ENCODE data around the gene BTBD2. TPM values are rescaled to one million over a fixed set of nuclear protein-coding genes. Genes with fewer than 3 reads are reported as not detected.

BTBD2 gene
- total and polyA plus RNA-seq, 2 experiments from 2014 or later: 23.8 to 130 TPM

DNA sequence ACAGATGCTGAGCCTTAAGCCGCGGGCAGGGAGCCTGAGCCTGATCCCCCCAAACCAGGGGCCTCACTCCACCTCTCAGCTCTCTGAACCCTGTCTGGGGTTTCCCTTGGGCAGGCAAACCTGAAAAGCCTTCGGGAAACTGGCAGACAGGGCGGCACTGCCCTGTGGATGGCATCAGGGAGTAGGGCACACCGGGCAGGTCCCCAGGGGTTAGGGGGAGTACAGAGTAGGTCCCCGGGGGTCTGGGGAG is 25.8 kb upstream of the BTBD2 start:
- Mint-ChIP-seq H3K4me1 (peaks cover 9% of the 10 kb centered on the region; the same call in 2 of the 3 replicates), H3K27me3 (ENCODE audit: insufficient read depth, low read depth, poor library complexity) (peaks cover 13% of the 10 kb centered on the region), H3K4me3 (peak overlapping the region; percentile 38; the same call in 1 of the 3 replicates), H3K9me3 (peaks cover 2% of the 10 kb centered on the region; the same call in 1 of the 3 replicates), H3K36me3 (ENCODE audit: low read depth) (peaks cover 20% of the 10 kb centered on the region; the same call in 2 of the 3 replicates), H3K27ac (peak overlapping the region; percentile 86)
- H4K20me1 ChIP-seq (replicated peaks; ENCODE audit: insufficient read depth): peaks cover 6% of the 10 kb centered on the region
- peak overlapping the region; percentile 80; the same call in 1 of the 2 replicates for H3K4me2 ChIP-seq
- H3K27me3 ChIP-seq (ENCODE audit: insufficient read depth): no peaks in the 10 kb centered on the region
- H3K36me3 ChIP-seq (ENCODE audit: insufficient read depth): peaks cover 8% of the 10 kb centered on the region; the same call in 1 of the 2 replicates
- H2AFZ ChIP-seq: no peak overlapping the region
- peak overlapping the region; percentile 90 for H3K27ac ChIP-seq (ENCODE audit: low read depth)
- H3K4me3 ChIP-seq: peak overlapping the region; percentile 49; the same call in 1 of the 2 replicates
- peaks cover 15% of the 10 kb centered on the region for H3K4me1 ChIP-seq (ENCODE audit: insufficient read depth)
- ATAC-seq (no peak), DNase-seq (ENCODE audit: low spot score) (no peak)
- TF ChIP-seq EZH2 (IDR thresholded peaks at IDR 0.05; ENCODE audit: low read depth, unreplicated experiment): no peak
- no peak for TF ChIP-seq ZNF331 (CRISPR knock-in tag; IDR thresholded peaks at IDR 0.05; ENCODE audit: low read depth)
- TF ChIP-seq, protein P1, sequence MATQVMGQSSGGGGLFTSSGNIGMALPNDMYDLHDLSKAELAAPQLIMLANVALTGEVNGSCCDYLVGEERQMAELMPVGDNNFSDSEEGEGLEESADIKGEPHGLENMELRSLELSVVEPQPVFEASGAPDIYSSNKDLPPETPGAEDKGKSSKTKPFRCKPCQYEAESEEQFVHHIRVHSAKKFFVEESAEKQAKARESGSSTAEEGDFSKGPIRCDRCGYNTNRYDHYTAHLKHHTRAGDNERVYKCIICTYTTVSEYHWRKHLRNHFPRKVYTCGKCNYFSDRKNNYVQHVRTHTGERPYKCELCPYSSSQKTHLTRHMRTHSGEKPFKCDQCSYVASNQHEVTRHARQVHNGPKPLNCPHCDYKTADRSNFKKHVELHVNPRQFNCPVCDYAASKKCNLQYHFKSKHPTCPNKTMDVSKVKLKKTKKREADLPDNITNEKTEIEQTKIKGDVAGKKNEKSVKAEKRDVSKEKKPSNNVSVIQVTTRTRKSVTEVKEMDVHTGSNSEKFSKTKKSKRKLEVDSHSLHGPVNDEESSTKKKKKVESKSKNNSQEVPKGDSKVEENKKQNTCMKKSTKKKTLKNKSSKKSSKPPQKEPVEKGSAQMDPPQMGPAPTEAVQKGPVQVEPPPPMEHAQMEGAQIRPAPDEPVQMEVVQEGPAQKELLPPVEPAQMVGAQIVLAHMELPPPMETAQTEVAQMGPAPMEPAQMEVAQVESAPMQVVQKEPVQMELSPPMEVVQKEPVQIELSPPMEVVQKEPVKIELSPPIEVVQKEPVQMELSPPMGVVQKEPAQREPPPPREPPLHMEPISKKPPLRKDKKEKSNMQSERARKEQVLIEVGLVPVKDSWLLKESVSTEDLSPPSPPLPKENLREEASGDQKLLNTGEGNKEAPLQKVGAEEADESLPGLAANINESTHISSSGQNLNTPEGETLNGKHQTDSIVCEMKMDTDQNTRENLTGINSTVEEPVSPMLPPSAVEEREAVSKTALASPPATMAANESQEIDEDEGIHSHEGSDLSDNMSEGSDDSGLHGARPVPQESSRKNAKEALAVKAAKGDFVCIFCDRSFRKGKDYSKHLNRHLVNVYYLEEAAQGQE (IDR thresholded peaks at IDR 0.05; ENCODE audit: unreplicated experiment): no peak
- no peak for TF ChIP-seq ZNF114 (CRISPR knock-in tag; IDR thresholded peaks at IDR 0.05)
- no peak for TF ChIP-seq EZH2phosphoT487 (IDR thresholded peaks at IDR 0.05; ENCODE audit: unreplicated experiment)
- TF ChIP-seq, protein P2, sequence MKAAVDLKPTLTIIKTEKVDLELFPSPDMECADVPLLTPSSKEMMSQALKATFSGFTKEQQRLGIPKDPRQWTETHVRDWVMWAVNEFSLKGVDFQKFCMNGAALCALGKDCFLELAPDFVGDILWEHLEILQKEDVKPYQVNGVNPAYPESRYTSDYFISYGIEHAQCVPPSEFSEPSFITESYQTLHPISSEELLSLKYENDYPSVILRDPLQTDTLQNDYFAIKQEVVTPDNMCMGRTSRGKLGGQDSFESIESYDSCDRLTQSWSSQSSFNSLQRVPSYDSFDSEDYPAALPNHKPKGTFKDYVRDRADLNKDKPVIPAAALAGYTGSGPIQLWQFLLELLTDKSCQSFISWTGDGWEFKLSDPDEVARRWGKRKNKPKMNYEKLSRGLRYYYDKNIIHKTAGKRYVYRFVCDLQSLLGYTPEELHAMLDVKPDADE (IDR thresholded peaks at IDR 0.05): no peak
- TF ChIP-seq POLR2AphosphoS5 (IDR thresholded peaks at IDR 0.05; ENCODE audit: low read depth): no peak
- TF ChIP-seq, protein P3, sequence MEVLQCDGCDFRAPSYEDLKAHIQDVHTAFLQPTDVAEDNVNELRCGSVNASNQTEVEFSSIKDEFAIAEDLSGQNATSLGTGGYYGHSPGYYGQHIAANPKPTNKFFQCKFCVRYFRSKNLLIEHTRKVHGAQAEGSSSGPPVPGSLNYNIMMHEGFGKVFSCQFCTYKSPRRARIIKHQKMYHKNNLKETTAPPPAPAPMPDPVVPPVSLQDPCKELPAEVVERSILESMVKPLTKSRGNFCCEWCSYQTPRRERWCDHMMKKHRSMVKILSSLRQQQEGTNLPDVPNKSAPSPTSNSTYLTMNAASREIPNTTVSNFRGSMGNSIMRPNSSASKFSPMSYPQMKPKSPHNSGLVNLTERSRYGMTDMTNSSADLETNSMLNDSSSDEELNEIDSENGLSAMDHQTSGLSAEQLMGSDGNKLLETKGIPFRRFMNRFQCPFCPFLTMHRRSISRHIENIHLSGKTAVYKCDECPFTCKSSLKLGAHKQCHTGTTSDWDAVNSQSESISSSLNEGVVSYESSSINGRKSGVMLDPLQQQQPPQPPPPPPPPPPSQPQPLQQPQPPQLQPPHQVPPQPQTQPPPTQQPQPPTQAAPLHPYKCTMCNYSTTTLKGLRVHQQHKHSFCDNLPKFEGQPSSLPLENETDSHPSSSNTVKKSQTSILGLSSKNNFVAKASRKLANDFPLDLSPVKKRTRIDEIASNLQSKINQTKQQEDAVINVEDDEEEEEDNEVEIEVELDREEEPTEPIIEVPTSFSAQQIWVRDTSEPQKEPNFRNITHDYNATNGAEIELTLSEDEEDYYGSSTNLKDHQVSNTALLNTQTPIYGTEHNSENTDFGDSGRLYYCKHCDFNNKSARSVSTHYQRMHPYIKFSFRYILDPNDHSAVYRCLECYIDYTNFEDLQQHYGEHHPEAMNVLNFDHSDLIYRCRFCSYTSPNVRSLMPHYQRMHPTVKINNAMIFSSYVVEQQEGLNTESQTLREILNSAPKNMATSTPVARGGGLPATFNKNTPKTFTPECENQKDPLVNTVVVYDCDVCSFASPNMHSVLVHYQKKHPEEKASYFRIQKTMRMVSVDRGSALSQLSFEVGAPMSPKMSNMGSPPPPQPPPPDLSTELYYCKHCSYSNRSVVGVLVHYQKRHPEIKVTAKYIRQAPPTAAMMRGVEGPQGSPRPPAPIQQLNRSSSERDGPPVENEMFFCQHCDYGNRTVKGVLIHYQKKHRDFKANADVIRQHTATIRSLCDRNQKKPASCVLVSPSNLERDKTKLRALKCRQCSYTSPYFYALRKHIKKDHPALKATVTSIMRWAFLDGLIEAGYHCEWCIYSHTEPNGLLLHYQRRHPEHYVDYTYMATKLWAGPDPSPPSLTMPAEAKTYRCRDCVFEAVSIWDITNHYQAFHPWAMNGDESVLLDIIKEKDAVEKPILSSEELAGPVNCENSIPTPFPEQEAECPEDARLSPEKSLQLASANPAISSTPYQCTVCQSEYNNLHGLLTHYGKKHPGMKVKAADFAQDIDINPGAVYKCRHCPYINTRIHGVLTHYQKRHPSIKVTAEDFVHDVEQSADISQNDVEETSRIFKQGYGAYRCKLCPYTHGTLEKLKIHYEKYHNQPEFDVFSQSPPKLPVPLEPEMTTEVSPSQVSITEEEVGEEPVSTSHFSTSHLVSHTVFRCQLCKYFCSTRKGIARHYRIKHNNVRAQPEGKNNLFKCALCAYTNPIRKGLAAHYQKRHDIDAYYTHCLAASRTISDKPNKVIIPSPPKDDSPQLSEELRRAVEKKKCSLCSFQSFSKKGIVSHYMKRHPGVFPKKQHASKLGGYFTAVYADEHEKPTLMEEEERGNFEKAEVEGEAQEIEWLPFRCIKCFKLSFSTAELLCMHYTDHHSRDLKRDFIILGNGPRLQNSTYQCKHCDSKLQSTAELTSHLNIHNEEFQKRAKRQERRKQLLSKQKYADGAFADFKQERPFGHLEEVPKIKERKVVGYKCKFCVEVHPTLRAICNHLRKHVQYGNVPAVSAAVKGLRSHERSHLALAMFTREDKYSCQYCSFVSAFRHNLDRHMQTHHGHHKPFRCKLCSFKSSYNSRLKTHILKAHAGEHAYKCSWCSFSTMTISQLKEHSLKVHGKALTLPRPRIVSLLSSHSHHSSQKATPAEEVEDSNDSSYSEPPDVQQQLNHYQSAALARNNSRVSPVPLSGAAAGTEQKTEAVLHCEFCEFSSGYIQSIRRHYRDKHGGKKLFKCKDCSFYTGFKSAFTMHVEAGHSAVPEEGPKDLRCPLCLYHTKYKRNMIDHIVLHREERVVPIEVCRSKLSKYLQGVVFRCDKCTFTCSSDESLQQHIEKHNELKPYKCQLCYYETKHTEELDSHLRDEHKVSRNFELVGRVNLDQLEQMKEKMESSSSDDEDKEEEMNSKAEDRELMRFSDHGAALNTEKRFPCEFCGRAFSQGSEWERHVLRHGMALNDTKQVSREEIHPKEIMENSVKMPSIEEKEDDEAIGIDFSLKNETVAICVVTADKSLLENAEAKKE (CRISPR knock-in tag; IDR thresholded peaks at IDR 0.05): no peak
- TF ChIP-seq, protein P4, sequence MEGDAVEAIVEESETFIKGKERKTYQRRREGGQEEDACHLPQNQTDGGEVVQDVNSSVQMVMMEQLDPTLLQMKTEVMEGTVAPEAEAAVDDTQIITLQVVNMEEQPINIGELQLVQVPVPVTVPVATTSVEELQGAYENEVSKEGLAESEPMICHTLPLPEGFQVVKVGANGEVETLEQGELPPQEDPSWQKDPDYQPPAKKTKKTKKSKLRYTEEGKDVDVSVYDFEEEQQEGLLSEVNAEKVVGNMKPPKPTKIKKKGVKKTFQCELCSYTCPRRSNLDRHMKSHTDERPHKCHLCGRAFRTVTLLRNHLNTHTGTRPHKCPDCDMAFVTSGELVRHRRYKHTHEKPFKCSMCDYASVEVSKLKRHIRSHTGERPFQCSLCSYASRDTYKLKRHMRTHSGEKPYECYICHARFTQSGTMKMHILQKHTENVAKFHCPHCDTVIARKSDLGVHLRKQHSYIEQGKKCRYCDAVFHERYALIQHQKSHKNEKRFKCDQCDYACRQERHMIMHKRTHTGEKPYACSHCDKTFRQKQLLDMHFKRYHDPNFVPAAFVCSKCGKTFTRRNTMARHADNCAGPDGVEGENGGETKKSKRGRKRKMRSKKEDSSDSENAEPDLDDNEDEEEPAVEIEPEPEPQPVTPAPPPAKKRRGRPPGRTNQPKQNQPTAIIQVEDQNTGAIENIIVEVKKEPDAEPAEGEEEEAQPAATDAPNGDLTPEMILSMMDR (conservative IDR thresholded peaks at IDR 0.05; ENCODE audit: low read depth in 2 of 2): no peak
- H3F3A ChIP-seq (replicated peaks; ENCODE audit: low read depth): peaks cover 29% of the 10 kb centered on the region
- no peaks in the 10 kb centered on the region for H3K9me2 ChIP-seq (ENCODE audit: insufficient read depth)
- 0 out of 2 replicates have a peak, but pooled peaks cover 3% of the 10 kb centered on the region for H3K79me2 ChIP-seq (replicated peaks; ENCODE audit: insufficient read depth)
